ENCODE measurements around the gene ARMH1. TPM values are rescaled to one million over a fixed set of nuclear protein-coding genes. Genes with fewer than 3 reads are reported as not detected.
"Not testable (repeated sequence)": the region's sequence is repeated elsewhere in the genome, so short reads cannot be mapped to it uniquely, and the experiment has no call there.

Gene ARMH1
- polyA plus RNA-seq, 3 donors: 6.0 to 8.8 (median 6.3) TPM

DNA sequence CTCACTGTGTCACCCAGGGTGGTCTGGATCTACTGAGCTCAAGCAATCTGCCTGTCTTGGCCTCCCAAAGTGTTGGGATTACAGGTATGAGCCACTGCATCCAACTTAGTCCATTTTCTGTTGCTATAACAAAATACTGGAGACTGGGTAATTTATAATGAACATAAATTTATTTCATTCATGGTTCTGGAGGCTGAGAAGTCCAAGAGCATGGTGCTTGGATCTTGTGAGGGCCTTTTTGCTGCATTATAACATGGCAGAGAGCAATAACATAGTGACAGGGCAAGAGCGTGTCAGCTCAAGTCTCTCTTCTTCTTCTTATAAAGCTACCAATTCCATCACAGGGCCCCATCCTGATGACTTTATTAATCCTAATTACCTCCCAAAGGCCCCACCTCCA lies 61.5 kb downstream of the ARMH1 start:
- no peak for DNase-seq (ENCODE audit: extremely low read depth in 1 of 11, low read depth in 9 of 11, low spot score in 4 of 11)

- not testable (repeated sequence) for DNase-seq (ENCODE audit: extremely low read depth in 1 of 11, low read depth in 9 of 11, low spot score in 4 of 11)
These were observed 64.4 kb downstream of the ARMH1 start for GRCh38 chr1:44738953-44739306.

DNA sequence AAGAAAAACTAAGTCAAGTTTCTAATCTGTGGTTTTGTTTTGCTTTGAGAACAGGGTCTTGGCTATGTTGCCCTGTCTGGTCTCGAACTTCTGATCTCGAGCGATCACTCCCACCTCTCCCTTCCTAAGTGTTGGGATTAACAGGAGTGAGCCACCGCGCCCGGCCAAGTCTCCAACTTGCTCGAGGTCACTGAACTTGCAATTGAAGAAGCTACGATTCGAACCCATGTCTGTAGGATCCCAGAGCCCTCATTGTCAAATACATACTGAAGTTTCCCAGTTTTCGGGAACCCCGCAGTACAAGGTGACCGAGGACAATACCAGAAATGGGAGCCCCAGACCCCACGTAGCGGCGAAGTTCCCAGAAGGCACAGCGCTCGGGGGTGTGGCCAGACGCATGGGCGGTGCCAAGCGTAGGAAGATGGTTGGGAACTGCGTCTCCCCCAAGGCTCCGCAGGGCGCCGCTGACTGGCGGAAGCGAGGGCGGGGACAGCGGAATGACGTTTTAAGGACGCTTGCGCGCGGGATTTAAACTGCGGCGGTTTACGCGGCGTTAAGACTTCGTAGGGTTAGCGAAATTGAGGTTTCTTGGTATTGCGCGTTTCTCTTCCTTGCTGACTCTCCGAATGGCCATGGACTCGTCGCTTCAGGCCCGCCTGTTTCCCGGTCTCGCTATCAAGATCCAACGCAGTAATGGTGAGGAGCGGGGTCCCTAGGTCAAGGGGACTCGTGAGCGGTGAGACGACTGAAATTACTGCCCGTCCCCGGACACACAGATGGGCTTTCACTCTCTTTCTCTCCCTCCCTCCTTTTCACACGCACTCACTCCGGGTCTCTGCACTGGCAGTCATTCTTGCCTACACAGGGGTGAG lies 65.0 kb downstream of the ARMH1 start, which contains the start of gene KIF2C:
Gene KIF2C, plus strand, starts transcription at position 531 of the 872 bp plus-strand sequence. Its CDS starts 96 bp downstream, at position 627.
- peak; percentile 89 to 98 (median 95) for DNase-seq (ENCODE audit: extremely low read depth in 1 of 11, low read depth in 9 of 11, low spot score in 4 of 11)

DNA sequence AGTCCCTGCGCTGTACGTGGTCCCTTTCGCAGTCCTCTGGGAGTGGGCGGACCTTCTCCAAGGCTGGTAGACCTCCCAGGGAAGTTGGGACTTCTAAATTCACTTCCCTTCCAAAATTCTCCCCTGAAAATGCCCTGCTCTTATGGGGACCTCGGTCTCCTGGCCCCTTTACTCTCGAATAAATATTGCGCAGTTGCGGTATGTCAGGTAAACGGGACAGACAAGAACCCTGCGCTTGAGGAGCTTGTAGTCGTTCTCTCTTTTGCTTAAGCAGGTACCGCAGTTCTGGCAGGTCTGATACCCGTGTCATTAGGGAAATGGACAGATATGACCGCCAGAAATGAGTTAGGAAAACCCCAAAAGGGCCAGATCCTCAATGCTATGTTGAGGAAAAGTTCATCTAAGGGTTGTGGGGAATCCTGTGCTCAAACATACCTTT lies 65.7 kb downstream of the ARMH1 start:
- DNase-seq (ENCODE audit: extremely low read depth in 1 of 11, low read depth in 9 of 11, low spot score in 4 of 11): no peak

GRCh38 chr1:44743211-44743610 lies 68.7 kb downstream of the ARMH1 start:
- DNase-seq (ENCODE audit: extremely low read depth in 1 of 11, low read depth in 9 of 11, low spot score in 4 of 11): no peak

DNA sequence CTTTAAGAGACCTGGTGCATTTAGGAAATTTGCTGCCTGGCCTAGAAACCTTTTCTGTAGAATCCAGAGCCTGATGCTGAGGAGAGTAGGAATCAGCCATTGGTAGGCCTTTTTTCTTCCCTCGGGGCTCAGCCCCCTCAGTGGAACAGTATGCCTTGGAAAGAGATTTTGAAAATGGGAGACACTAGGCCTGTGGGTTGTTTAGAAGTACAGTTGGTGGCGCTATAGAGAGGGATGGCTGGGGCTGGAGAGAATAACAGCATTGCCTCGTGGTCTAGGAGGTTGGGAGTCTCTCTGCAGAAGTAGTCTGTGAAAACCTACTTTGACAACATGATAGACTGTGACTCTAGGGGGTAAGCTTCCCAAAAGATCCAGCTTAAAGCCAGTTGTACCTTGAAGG lies 73.4 kb downstream of the ARMH1 start:
- DNase-seq (ENCODE audit: extremely low read depth in 1 of 11, low read depth in 9 of 11, low spot score in 4 of 11): no peak

DNA sequence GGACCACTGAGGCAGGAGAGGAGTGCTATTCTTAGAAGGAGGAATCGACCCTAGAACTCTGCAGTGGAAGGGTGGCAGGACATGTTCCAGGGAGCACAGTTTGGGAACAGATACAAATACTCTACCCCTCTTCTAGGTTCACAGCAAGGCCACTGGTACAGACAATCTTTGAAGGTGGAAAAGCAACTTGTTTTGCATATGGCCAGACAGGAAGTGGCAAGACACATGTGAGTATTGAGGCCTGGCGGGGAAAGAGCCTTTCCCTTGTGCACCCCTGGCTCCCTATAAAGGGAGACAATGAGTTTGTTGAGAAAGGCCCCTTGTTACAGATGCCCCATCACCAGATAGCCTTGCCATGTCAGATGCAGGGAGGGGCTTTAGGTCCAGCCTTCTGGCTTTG lies 82.9 kb downstream of the ARMH1 start:
- no peak for DNase-seq (ENCODE audit: extremely low read depth in 1 of 11, low read depth in 9 of 11, low spot score in 4 of 11)

GRCh38 chr1:44759077-44759476 lies 84.6 kb downstream of the ARMH1 start:
- no peak for DNase-seq (ENCODE audit: extremely low read depth in 1 of 11, low read depth in 9 of 11, low spot score in 4 of 11)

DNA sequence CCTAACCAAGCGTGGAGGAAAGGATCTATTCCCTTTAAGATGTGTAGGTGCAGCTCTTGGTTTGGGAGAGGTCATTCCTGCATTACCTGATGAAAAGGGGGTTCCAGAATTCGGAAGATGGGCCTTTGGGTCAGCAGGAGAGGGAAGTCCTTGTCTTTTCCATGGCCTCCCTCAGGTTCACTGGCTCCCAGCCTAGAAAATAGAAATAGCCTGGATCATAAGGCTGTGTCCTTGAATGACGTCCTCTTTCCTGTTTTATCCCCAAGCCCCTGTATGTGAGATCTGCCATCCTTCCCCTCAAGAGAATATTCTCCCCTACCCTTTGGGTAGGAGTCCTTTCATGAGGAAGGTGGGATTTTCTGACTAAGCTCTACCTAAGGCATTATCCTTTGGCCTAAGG lies 86.4 kb downstream of the ARMH1 start:
- DNase-seq (ENCODE audit: extremely low read depth in 1 of 11, low read depth in 9 of 11, low spot score in 4 of 11): no peak

DNA sequence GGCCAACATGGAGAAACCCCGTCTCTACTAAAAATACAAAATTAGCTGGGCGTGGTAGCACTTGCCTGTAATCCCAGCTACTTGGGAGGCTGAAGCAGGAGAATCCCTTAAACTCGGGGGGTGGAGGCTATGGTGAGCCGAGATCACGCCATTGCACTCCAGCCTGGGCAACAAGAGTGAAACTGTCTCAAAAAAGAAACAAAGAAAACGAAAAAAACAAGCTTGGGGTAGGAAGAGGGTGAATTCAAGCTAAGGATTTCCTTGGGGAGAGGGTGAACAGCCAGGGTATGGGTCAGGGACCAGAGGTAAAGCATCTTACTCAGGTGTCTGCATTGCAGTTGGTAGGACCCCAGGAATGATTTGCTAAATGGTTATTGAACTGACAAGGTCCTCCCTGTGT lies 91.9 kb downstream of the ARMH1 start:
- DNase-seq (ENCODE audit: extremely low read depth in 1 of 11, low read depth in 9 of 11, low spot score in 4 of 11): not testable (repeated sequence)

Other genes with a start within 250 kb of the ARMH1 start
- gene TMEM53, start 233 bp upstream of the ARMH1 start, polyA plus RNA-seq (ENCODE audit: insufficient read length in 3 of 3): 10 to 100 TPM; 11.0 to 12.8 (median 12.1) TPM
- gene RNU5D-1, start 56.5 kb downstream of the ARMH1 start, polyA plus RNA-seq (ENCODE audit: insufficient read length in 3 of 3): not detected
- 10 to 100 TPM; 22.7 to 32.6 (median 30.8) TPM for gene KIF2C, start 65.1 kb downstream of the ARMH1 start, polyA plus RNA-seq (ENCODE audit: insufficient read length in 3 of 3)
- gene RPS8, start 100.8 kb downstream of the ARMH1 start, polyA plus RNA-seq (ENCODE audit: insufficient read length in 3 of 3): 1,000 to 10,000 TPM; 2,233 to 2,482 (median 2,364) TPM
- under 1 TPM; 0.37 to 0.67 (median 0.65) TPM for gene BEST4, start 113.5 kb downstream of the ARMH1 start, polyA plus RNA-seq (ENCODE audit: insufficient read length in 3 of 3)
- 1 to 10 TPM; 5.9 to 8.0 (median 7.7) TPM for gene PLK3, start 125.7 kb downstream of the ARMH1 start, polyA plus RNA-seq (ENCODE audit: insufficient read length in 3 of 3)
- gene DYNLT4, start 132.6 kb downstream of the ARMH1 start, polyA plus RNA-seq (ENCODE audit: insufficient read length in 3 of 3): under 1 TPM in 2 of 3 donors, not detected in 1; 0.24 to 0.39 TPM
- 10 to 100 TPM; 12.7 to 25.7 (median 12.7) TPM for gene BTBD19, start 133.8 kb downstream of the ARMH1 start, polyA plus RNA-seq (ENCODE audit: insufficient read length in 3 of 3)
- 1 to 10 TPM; 3.8 to 6.6 (median 5.5) TPM for gene PTCH2, start 168.5 kb downstream of the ARMH1 start, polyA plus RNA-seq (ENCODE audit: insufficient read length in 3 of 3)

Data from renal cortex interstitium (tissue), 11 donors.